Measurements from ENCODE around the gene OR1K1.
"Not testable (repeated sequence)": the region's sequence is repeated elsewhere in the genome, so short reads cannot be mapped to it uniquely, and the experiment has no call there.

Gene OR1K1

DNA sequence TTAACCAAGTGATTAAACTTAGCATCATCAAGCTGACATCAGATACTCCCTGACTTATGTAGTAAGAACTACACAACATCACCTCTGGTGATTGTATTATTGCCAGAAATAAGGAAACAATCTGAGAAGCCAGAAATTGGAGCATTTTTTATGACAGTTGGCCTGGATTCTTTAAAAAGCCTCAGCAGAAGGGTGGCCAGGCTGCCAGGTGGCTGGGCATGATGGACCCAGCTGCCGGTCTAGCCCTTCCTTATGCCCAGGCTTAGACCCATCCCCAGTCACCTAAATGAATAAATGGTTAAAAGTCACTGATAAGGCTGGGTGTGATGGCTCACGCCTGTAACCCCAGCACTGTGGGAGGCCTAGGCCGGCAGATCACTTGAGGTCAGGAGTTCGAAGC lies 12.8 kb downstream of the OR1K1 start:
- DNase-seq (ENCODE audit: low read depth in 2 of 2) = no peak

DNA sequence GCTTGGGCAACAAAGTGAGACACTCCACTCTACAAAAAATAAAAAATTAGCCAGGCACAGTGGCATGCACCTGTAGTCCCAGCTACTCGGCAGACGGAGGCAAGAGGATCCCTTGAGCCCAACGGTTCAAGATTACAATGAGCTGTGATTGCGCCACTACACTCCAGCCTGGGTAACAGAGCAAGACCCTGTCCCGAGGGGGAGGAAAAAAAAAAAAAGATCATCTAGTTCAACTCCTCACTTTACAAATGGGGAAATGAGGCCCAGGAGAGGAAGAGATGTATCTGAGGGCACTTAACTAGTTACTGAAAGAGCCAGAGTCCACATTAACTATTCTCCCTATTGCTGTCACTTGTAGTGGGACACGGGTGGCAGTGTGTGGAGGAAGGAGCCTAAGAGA lies 14.6 kb downstream of the OR1K1 start:
- no peak for DNase-seq (ENCODE audit: low read depth in 2 of 2)

DNA sequence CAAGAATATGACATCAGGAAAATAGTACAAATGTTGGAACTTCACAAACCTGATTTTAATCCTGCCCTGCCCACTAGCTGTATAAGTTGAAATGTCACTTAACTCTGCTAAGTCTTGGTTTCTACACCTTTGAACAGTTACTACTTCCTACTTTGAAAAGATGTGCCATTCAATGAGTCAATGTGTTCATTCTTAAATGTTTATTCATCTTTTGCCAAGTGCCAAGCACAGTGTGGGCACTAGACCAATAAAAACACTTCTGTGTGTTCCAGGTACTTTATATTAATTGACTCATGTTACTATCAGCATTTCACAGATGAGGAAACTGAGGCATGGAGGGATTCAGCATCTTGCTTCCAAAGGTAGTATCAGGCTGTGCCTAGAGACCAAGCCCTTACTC lies 15.6 kb downstream of the OR1K1 start:
- DNase-seq (ENCODE audit: low read depth in 2 of 2) = no peak

DNA sequence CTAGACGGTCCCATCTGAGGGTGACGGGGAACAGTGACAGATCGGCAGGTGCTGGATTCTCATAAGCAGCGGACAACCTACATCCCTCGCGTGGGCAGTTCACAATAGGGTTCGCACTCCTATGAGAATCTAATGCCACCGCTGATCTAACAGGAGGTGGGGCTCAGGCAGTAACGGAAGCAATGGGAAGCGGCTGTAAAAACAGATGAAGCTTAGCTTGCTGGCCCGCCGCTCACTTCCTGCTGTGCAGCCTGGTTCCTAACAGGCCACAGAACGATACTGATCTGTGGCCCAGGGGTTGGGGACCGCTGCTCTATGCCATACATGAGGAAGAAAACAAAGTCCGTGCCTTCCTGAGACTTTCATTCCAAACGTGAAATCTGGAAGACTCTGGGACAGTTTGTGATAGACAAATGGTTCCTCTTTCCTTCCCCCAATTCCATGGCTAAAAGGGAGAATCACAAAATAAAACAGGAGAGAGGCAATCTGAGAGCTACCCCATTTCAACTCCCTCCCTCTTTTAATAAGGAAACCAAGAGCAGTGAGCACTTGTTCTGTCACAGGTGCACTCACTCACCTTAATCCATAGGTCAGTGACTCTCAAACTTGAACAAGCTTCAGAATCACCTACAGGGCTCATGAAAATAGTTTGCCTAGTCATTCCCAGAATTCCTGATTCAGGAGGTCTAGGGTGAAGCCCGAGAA lies 16.4 kb downstream of the OR1K1 start:
- DNase-seq (ENCODE audit: low read depth in 2 of 2) = peak in 1 of 2 donors; percentile 15

DNA sequence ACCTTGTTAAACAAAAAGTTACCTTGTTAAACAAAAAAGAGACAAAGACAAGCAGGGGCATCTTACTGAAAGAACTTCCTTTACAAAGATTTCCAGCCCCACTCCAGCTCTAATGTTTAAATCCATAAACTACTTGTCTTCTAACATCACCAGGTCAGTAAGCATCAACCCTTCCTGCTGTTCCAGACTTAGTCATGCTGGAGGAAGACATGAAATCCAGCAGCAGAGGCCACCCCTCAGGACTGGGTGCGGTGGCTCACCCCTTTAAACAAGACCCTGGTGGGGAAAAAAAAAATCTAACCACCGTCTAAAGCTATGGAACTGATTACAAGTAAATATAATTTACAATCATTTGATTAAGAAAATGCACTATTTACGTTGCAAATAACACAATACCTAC lies 19.4 kb downstream of the OR1K1 start:
- no peak for DNase-seq (ENCODE audit: low read depth in 2 of 2)

DNA sequence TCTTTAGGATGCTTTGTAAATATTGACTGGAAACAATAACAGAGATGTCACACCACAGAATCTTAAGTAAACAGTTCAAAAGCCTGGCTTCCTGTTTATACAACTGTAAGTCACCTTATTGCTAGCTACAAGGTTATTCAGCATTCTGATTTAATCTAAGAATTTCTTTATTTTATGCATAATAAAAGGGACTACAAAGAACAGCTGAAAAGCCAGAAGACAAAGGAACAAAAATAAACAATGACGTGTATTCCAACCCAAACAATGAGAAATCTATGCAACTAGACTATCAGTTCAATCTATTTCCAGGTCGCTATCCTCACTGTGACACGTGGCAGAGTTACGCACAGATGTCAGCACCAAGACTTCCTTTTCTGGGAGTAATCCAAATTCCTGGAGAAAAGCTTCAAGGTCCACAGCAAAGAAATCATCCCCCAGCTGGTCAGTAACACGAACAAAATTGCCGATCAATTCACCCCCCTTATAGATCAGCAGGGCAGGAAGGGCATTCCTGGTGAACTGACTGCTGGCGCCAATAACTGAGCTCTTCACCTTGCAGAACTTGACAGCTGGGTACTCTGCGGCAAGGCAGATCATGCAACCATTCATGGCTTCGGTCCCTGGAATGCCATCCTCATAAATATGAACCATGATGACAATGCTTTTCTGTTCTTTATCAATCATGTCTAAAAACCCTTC lies 20.0 kb downstream of the OR1K1 start:
- DNase-seq (ENCODE audit: low read depth in 2 of 2) = no peak

DNA sequence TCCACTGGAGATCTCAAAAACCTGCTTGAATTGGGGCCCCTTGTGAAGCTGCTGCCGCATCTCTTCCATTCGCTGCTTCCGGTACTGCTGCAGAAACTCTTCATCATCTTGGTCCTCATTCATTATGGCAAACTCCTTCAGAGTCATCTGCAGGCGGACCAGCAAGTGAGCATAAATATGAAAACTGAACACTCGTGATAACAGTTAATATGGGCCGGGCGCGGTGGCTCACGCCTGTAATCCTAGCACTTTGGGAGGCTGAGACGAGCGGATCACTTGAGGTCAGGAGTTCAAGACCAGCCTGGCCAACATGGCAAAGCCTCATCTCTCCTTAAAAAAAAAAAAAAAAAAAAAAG lies 20.5 kb downstream of the OR1K1 start:
- no peak for DNase-seq (ENCODE audit: low read depth in 2 of 2)

DNA sequence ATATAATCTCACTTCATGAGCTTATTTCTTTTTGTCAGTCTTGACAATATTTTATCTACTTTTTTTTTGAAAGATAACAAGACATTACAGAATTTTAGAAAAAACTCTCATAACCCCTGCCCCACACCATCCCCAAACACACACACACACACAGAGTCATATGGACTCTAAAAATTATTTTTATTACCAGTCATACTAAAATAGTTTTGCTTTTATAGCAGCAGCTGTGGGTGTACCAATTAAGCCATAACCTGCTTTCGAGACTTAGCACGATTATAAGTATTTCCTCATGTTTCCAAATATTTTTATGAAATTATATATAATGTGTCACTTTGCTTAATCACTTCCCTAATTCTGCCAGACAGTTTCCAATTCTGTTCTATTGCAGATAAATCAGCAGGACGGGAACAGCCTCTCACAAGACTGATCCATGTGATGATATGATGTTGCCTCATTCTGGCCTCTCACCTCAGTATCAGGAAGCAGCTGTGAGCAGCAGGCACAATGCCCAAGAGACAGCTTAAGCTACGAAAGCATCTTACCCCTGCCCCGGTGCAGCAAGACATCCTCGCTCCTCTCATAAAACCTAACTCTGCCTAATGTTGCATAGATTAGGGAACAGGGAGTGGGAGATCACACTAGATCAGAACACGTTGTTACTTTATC lies 21.5 kb downstream of the OR1K1 start:
- no peak for DNase-seq (ENCODE audit: low read depth in 2 of 2)

DNA sequence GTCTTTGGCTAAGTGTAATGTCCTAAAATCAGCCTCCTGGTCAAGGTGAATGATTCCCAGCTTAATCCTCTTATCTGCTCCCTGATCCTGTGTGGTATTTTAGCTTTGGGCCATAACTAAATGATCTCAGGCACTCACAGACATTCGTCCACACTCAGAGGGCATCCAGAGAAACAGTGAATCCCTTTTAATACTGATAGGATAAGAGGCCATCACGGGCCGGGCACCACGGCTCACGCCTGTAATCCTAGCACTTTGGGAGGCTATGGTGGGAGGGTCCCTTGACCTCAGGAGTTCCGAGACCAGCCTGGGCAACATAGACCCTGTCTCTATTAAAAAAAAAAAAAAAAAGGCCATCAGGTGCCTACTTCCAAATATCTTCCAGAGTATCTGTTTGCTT lies 22.1 kb downstream of the OR1K1 start:
- DNase-seq (ENCODE audit: low read depth in 2 of 2) = no peak

DNA sequence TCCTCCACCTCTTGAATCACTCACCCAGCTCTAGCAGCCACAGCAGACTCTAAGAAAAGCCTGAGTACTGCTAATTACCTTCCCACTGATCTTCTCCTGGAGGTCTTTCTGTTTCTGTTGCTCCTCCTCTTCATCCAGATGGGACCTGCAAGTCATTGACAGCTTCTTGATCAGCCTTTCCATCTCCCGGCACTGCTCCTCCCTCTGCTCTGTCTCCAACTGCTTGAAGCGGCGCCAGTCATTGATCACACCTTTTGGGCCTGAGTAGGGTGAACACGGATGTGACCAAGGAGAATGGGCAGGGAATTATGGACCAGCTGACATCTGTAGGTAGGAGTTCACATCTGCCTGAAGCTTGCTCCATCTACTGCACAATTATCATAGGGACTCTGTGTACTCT lies 23.0 kb downstream of the OR1K1 start:
- no peak for DNase-seq (ENCODE audit: low read depth in 2 of 2)

DNA sequence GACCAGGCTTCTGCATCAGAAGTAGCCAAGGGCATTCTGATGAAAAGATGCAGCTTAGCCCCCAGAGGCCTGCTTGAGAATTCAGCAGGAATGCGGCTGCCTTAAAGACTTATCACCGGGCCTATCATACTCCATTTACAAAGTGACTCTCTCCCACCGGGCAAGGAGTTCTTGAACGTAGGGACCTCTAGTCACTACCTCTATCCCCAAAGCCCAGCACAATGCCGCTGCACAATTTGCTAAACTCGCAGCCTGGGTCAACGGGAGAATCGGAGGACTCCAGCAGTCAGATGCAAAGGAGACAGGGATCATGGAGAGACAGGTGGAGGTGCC lies 27.8 kb downstream of the OR1K1 start:
- DNase-seq (ENCODE audit: low read depth in 2 of 2) = no peak

DNA sequence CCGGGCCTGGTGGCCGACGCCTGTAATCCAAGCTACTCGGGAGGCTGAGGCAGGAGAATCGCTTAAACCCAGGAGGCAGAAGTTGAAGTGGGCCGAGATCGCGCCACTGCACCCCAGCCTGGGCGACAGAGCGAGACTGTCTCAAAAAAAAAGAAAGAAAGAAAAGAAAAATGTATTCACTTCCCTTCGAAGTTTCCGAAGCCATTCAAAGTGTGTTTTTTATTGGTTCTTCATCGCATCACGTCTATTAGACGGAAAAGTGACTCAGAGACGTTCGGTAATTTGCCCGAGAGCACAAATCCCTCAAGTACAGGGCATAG lies 29.0 kb downstream of the OR1K1 start:
- not testable (repeated sequence) for DNase-seq (ENCODE audit: low read depth in 2 of 2)

DNA sequence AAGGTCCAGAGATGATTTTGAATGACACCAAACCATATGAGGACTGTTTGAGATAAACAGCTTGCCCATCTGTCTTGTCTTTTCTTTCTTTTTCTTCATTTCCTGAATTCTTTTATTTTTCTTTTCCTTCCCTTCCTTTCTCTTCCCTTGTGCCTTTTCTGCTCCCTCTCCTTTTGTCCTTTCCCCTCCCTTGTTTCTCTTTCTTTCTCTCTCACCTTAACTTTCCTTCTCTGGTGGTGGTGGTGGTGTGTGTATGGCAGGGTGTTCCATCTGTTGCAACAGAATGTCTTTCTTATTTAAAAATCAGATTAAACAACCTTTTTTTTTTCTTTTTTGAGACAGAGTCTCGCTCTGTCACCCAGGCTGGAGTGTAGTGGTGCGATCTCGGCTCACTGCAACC lies 32.3 kb downstream of the OR1K1 start:
- no peak for DNase-seq (ENCODE audit: low read depth in 2 of 2)

DNA sequence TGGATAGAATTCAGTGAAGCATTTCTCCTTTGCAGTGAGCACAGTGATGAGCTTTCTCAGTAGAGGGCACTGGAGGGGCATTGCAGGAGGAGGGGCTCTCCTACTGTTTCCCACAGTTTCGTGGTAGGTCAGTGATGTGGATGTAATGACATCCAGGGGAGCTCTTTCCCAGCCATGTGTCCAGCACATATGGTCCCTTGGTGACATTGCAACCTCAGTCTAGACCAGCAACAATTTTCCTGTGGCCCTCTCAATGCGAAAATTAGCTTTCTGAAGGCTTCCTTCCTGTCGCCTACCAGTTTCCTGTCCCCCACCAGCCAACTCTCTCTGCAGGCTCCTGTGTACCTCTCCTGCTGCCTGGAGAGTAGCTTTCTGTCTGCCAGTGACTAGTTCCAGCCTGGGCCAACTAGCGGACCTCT lies 35.4 kb downstream of the OR1K1 start:
- no peak for DNase-seq (ENCODE audit: low read depth in 2 of 2)

DNA sequence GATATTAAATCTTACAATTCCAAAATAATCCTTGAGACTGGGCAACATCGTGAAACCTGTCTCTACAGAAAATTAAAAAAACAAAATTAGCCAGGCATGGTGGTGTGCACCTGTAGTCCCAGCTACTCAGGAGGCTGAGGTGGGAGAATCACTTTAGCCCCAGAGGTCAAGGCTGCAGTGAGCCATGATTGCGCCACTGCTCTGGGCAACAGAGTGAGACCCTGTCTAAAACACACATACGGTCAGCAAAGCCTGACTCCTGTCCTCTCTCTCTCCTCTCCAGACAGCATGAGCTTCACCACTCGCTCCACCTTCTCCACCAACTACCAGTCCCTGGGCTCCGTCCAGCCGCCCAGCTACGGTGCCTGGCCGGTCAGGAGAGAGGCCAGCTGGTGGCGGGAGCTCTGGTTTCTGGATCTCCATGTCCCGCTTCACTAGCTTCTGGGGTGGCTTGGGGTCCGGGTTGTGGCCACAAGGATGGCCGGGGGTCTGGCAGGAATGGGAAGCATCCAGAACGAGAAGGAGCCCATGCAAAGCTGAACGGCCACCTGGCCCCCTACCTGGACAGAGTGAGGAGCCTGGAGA lies 37.4 kb downstream of the OR1K1 start:
- no peak for DNase-seq (ENCODE audit: low read depth in 2 of 2)

DNA sequence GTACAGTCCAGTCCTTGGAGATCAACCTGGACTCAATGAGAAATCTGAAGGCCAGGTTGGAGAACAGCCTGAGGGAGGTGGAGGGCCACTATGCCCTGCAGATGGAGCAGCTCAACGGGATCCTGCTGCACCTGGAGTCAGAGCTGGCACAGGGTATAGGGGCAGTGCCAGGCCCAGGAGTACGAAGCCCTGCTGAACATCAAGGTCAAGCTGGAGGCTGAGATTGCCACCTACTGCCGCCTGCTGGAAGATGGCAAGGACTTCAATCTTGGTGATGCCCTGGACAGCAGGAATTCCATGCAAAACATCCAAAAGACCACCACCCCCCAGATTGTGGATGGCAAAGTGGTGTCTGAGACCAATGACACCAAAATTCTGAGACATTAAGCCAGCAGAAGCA lies 38.5 kb downstream of the OR1K1 start:
- DNase-seq (ENCODE audit: low read depth in 2 of 2) = not testable (repeated sequence)

DNA sequence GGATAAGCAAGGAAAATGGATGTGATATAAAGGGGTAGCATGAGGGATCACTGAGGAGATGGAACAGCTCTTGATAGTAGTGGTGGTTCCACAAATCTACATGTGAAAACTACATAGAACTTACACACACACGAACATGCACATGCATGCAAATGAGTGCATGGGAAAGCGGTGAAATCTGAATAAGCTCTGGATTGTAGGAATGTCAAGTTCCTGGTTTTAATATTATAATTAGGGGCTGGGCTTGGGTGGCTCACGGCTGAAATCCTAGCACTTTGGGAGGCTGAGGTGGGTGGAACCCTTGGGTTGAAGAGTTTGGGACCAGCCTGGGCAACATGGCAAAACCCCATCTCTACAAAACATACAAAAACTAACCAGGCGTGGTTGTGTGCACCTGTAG lies 41.6 kb downstream of the OR1K1 start:
- no peak for DNase-seq (ENCODE audit: low read depth in 2 of 2)

DNA sequence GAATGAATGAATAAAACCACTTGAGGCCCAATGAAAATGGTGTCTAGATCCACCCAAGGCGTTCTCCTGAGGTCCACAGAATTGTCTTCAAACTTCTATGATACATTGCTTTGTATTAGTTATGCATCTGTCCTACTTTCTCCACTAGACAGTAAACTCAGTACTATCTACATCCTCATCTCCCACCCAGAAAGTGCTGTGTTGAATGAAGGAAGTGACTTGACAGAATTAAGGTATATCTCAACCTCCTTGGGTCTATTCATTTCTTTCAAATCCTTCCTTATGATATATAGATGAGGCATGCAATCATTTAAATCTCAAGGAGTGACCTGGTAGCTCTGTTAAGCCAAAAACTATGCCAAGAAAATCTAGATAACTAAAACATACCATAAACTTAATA lies 44.2 kb downstream of the OR1K1 start:
- DNase-seq (ENCODE audit: low read depth in 2 of 2) = no peak

DNA sequence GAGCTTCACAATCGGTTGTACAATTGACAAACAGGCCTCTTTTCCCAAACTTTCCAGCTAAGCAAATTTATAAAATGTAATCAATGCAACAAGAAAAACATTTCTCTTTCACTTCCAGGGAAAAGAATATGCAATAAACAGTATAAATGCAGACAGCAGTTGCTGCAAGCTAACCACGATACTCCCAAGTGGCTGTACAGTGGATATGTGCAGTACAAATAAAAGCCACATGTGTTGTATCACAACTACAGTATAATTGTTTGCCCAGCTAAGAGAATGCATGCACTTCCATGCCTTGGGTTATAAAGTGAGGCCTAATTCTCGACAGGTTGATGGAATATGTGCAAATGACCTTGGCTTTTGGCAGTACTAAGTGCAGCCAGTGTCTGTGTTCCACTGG lies 45.2 kb downstream of the OR1K1 start:
- no peak for DNase-seq (ENCODE audit: low read depth in 2 of 2)

DNA sequence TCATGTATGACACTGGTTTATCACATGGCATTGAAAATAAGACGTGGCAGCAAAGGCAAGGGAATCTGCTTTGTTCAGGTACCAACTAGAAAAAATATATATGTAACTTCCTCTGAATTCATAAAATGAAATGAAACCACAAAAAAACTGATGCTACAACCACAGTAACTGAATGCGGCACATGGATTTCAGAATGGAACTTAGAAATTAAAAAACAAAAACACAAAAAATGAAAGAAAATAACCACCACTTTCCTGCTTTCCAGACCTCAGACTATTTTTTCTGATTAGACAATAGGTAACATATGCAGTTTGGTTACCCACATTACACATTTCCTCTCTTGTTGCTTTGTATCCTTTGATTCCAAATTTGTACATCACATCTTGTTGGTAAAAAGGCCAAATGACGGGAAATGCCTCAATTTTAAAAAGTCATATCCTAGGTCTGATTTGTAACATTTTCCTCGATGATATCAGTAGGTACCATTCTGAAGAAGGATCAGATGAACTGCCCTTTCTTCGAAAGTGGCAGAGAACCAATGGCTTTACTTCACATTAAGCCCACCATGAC lies 46.5 kb downstream of the OR1K1 start:
- DNase-seq (ENCODE audit: low read depth in 2 of 2) = no peak

DNA sequence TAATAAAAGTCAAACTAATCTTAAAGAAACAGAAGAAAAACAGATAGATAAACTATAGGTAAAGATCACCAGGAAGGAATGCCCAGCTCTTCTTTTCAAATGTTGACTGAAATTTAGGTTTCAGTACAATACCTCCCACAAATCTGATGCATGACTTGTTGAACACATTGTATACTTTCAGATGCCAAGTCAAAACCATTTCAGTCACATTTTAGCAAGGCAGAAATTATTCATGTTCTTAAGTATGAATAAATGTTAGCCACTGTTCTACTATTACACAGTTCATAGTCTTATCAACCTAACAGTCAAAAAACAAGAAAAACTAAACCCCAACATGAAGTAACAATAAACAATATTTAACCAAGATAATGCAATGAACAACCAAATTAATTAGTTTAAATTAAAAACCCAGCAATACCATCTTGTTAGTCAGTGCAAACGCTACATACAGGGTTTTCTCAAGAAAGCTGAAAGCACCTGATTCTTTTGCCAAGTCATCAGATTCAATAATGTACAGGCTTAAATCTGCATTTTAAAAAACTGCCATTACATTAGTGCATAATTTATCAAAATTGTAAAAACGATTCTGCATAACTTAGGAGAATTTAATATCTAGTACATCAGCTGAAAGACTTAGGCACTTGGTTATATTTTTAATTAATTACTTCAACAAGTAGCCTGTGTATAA lies 48.5 kb downstream of the OR1K1 start:
- DNase-seq (ENCODE audit: low read depth in 2 of 2) = no peak

Data from stimulated activated CD8-positive, alpha-beta memory T cell treated with anti-CD3 and anti-CD28 coated beads, Interleukin-7, amount 100 ng/mL, for 4 hours (primary cell).